GM18505 (cell line): ENCODE measurements around the gene TNS3.
"Not testable (repeated sequence)": the region's sequence is repeated elsewhere in the genome, so short reads cannot be mapped to it uniquely, and the experiment has no call there.

ENCODE experiments used
- ATAC-seq: cut with Tn5 transposase; IDR thresholded peaks from one replicate; pipeline ENCODE4 v1.9.1; 2021; ENCODE audit not compliant: unreplicated experiment
- POLR2A ChIP-seq: IDR thresholded peaks from 4 replicates; pipeline ENCODE4 v1.6.1; 2011; ENCODE audit warnings: borderline replicate concordance; ENCODE audit not compliant: insufficient read depth, insufficient read length; ENCODE audit errors: extremely low read depth

The TNS3 gene

DNA sequence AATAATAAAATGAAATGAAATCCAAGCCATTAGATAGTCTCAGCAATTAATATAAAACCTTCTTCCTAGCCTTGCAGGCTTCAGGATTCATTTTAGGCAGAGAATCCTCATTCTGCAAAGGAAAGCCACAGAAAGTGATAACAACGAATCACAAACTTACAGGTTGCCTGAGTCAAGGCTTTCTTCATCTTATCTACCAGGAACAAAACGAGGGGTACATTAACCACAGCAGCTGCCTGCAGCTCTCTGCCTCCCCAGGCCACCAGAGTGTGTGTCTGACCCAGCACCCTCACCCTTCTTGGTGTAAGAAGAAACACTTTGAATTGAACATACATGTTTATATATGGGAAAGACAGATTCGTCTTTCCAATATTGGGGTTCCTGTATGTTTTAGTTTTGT lies 12.5 kb upstream of the TNS3 start:
- TF ChIP-seq POLR2A, result no peak
- no peak for ATAC-seq

DNA sequence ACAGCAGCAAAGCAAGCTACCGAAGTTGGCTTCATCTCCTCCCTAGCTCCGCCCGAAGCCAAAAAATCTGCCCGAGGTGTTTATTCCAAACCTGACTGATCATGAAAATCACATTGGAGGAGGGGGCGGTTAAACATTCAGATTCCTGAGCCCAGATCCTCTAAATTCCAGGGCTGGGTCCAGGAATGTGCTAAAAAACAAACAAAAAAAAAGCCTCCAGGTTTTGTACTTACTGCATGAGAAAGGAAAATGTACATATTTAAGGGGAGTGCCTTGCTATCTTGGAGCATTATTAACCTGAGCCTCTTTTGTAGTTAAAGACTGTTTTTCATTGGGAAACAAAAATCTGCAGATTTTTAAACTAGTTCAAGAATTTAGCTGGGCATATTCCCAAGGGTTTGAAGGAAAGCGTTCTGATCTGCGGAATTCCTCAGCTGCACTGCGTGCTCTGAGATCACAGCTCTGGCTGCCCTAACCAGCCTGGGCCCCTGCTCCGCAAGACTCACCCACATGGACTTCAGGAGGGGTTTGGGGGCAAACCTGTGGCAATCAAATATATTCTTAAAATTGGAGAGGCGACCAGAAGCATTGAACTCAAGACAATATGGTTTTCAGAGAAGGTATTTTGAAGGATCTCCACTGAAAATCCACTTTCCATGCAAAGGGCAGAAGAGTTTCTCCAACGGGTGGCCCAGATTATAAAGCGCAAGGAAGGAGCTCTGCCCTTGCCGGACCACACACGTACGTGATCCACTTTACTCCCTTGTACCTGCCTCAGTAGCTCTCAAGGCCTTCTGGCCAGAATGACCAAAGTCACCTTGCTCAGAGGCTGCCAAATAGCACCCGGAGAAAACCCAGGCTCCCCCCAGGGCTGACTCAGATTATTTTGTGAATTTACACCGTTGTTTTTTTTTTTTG lies 10.0 kb upstream of the TNS3 start:
- ATAC-seq, result no peak
- no peak for TF ChIP-seq POLR2A

DNA sequence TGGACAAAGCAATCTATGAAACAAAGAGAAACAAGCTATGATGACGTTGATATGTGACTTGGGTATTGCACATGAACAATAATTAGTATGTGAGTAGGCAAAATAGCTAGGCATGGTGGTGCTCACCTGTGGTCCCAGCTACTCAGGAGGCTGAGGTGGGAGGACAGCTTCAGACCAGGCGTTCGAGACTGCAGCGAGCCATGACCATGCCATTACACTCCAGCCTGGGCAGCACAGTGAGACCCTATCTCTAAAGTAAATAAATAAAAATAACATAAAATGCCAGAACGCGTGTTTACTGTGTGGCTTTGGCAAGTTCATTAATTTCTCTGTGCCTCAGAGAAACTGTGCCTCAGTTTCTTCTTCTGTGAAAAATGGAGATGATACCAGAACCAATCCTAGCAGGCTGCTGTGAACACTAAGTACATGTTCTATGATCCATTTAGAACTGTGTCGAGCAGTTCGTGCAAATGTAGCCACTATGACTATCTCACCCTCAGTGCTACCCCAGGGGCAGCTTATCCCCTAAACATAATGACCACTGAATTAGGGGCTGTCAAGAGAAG lies 9.3 kb upstream of the TNS3 start:
- ATAC-seq, result no peak
- TF ChIP-seq POLR2A, result no peak

DNA sequence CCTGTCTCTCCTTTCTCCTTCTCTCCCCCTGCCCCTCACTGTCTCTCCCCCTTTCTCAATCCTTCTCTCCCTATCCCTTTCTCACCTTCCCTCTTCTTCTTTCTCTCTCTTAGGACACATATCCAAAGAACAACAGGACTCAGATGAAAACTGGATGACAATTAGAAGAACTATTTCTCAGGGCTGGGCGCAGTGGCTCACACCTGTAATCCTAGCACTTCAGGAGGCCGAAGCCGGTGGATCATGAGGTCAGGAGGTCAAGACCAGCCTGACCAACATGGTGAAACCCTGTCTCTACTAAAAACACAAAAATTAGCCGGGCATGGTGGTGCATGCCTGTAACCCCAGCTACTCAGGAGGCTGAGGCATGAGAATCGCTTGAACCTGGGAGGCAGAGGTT lies 8.3 kb upstream of the TNS3 start:
- not testable (repeated sequence) for ATAC-seq

DNA sequence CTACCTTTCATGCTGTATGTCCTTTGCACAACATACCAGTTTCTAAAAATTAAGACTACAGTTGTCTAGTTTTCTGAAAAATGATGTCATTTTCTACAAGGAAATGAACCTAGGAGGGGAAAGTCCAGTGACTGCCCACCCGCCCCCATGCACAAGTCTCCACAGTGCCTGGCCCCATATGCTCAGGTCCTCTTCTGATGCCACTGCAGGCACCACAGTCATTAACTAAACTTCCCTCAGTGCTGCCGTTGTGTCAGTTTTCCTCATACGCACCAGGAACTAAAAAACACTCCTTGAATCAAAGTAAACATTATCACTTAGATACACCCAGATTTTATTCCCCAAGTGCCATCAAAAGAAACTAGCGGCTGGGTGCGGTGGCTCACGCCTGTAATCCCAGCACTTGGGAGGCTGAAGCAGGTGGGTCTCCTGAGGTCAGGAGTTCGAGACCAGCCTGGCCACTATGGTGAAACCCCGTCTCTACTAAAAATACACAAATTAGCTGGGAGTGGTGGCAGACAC lies 6.9 kb upstream of the TNS3 start:
- no peak for TF ChIP-seq POLR2A
- ATAC-seq, result no peak

DNA sequence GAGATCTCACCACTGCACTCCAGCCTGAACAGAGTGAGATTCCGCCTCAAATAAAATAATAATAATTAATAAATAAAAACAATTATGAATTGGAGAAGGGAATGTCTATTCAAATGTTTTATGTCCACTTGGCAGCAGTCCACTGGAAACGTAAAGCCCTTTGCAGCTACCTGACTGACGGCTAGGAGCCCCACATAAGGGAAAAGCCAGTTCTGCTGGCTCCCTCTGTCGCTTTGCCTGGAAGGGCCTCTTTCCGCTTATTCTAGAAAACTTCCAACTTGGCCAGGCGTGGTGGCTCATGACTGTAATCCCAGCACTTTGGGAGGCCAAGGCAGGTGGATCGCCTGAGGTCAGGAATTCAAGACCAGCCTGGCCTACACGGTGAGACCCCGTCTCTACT lies 6.1 kb upstream of the TNS3 start:
- TF ChIP-seq POLR2A, result no peak
- no peak for ATAC-seq

DNA sequence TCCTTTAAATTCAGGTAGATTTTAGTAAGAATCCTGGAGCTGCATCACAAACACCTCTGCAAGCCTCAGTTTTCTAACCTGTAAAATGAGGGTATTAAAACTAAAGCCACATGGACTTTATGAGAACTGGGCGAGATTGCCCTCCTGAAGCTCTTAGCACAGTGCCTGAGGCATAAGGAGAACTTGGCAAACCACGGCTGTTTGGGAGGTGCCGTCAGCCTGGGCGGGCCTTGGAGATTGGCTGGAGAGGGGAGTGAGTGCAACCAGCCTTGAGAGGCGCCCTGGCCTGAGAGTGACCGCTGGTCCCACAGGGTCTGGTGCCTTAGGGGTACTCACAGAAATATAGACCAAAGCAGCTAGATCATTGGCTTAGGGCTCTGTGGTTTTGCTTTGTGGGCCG lies 5.4 kb upstream of the TNS3 start:
- ATAC-seq, result no peak
- TF ChIP-seq POLR2A, result no peak

DNA sequence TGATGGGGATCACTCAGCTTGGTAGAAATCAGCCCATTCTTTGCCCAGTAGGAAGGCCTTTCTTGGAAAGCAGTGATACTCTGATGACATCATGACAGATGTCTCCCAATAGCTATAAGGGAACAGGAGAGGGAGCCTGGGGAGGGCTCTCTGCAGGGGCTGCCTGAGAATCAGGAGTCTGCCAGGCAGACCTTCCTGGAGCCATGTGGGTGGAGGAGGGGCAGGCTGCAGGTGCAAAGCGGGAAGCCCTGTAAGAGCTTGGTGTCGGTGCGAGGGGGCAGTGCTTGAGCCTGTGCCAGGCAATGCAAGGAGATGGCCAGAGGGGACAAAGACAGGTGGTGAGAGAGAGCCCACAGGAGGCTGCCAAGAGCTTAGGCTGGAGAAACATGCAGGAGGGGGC lies 5.0 kb upstream of the TNS3 start:
- no peak for ATAC-seq
- no peak for TF ChIP-seq POLR2A

DNA sequence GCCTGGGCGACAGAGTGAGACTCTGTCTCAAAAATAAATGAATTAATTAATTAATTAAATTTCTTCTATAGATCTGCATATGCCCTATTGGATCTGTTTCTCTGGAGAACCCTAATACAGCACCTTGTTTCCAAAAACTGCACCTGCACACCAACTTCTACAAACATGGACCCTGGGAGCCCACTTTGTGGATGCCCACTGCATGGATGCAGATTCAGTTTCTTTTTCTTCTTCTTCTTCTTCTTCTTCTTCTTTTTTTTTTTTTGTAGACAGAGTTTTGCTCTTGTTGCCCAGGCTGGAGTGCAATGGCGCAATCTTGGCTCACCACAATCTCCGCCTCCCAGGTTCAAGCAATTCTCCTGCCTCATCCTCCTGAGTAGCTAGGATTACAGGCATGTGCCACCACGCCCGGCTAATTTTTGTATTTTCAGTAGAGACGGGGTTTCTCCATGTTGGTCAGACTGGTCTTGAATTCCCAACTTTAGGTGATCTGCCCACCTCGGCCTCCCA lies 4.3 kb upstream of the TNS3 start:
- ATAC-seq, result not testable (repeated sequence)

DNA sequence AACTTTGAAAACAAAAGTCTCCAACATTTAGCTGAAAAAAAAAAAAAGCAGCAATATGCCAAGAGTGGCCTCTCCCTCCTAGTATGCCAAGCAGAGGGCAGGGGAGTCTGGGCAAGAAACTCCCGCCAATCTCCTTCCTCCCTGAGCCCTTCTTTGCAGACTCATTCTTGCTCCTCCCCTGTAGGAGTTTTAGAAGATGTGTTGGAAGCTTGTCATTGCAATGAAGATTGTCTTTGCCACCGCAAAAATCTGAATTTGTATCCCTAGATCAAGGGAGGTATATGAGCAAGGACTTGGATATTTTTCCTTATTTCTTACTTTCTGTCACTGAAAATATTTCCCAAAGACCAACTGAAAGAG lies 2.6 kb upstream of the TNS3 start:
- no peak for ATAC-seq
- no peak for TF ChIP-seq POLR2A

DNA sequence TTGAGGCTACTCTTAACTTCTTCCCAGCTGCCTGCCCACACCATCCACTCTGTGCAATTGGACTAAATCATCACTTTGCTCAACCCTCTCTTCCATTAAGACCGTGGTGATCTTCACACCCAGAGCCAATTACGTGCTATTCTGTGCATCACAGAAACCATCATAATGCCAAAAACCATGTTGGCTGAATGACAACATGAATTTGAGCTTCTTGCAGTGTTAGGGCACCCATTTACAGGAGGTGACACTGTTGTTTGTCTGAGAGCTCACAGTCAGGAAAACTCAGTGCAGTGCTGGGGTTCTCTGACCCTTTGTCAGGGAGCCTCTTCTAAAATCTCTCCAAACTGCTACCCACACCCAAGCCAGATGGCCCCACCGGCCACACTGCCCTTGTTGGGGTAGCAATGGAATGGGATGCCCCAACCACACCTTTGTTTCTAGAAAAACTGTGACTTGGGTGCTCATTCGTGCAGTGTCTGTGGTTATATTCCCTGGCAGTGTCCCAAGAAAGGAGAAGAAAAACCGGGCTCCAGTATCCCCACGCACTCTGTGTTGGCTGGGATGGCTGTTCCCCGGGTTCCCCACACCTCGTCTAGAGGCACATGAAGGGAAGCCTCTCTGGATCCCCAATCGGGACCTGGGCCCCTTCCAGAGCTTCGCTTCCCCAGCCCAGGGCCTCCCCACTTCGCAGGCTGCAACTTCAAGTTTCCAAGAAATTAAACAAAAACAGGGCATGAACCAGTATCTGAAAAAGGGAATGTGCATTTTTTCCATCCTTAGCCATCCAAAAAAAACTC lies 2.0 kb upstream of the TNS3 start:
- ATAC-seq, result no peak
- TF ChIP-seq POLR2A, result no peak

DNA sequence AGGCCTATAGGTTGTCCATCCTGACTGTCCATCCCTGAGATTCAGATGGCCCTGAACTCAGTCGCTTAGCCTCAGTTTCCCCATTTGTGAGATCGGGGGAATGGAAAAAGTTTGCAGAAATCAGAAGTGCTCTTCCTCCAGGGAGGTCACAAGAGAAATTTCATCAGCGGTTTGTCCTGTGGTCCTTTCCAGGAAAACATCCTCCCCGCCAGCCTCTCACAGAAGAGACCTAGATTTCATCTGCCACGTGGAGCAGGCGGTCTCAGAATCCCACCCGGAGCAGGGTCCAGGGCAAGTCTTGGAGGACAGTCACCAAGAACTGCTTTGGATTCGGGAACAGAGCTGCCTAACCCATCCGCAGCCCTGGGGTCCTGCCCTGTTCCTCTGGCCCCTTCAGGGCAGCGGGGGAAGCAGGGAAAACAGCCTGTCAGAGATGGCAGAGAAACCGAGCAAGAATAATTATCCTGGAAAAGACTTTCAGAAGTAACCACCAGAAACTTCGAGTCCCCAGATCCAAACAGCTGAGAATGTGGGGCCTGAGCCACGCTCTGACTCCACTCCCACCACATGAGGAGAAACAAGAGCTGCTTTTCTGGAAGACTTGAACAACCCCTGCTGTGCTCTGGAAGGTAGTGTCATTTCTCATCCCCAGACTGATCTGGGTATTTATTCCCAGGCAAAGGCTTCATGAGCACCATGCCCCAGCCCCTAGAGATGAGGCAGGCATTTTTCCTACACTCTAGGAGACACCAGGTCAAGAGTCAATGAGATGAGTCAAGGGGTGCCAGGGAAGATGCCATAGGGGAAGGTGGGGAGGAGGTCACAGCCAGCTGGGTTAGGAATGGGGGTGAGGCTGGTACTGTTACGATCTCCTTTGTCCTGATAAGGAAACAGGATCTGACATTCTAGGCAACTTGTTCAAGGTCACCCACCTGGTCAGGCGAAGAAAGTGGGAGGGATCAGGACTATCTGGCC lies 1.1 kb upstream of the TNS3 start:
- no peak for TF ChIP-seq POLR2A
- no peak for ATAC-seq

DNA sequence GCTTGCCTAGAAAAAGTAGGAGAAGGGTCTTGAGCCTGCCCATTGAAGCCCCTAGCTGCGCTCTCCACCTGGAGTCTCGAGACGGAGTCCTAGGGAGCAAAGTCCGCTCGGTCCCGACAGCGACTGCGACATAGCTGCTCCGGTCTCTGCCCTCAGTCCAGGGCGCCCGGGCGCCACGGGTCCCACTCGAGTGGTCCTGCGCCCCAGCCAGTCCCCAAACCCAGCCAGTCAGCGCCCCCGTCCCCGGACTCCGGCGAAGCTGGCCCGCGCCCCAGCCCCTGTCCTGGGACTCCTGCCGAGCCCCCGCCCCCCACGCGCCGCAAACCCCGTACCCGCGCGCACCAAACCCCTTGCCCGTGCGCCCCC lies 490 bp downstream of the TNS3 start:
- no peak for TF ChIP-seq POLR2A
- ATAC-seq, result no peak
